ENCODE data around the gene BCL11B.

GRCh38 chr14:99256483-99256874, 15.5 kb downstream of the BCL11B start:
- TF ChIP-seq CTCF (IDR thresholded peaks at IDR 0.05), result no peak
- TF ChIP-seq EZH2 (IDR thresholded peaks at IDR 0.05), result no peak

Data from neural progenitor cell (in vitro differentiated cells).